HepG2 (cell line): ENCODE data around the gene SRSF2. TPM values are rescaled to one million over a fixed set of nuclear protein-coding genes. Genes with fewer than 3 reads are reported as not detected.

ENCODE experiments used
- BCL6 ChIP-seq: IDR thresholded peaks from 2 replicates; pipeline ENCODE4 v1.6.1; 2016; ENCODE audit warnings: missing genetic modification reagents, missing compliant biosample characterization
- CEBPB ChIP-seq: IDR thresholded peaks from 2 replicates; pipeline ENCODE4 v1.6.1; 2011; ENCODE audit warnings: low read depth, low read length, improper control_type of control experiment, borderline replicate concordance
- DBP ChIP-seq: sonication (generic); formaldehyde crosslinking; IDR thresholded peaks from 2 replicates; pipeline ENCODE4 v1.4.0; 2020; ENCODE audit warnings: missing genetic modification reagents; ENCODE audit errors: not compliant biosample characterization
- DMAP1 ChIP-seq: IDR thresholded peaks from 2 replicates; pipeline ENCODE4 v1.6.1; 2016
- DRAP1 ChIP-seq: IDR thresholded peaks from 2 replicates; pipeline ENCODE4 v1.6.1; 2016; ENCODE audit warnings: missing genetic modification reagents, missing compliant biosample characterization
- GPN1 ChIP-seq: sonication (generic); formaldehyde crosslinking; IDR thresholded peaks from 2 replicates; pipeline ENCODE4 v1.5.1; 2020; ENCODE audit warnings: missing genetic modification reagents, borderline replicate concordance
- HNF4G ChIP-seq, 2 experiments: sonication (generic) in 1 of 2; formaldehyde crosslinking in 1 of 2; IDR thresholded peaks; 2 replicates each; pipeline versions ENCODE4 v1.4.0 to v1.6.1; 2011 to 2020; ENCODE audit warnings: borderline replicate concordance in 2 of 2, low read depth in 2 of 2, mild to moderate bottlenecking in 2 of 2, low read length in 1 of 2, missing genetic modification reagents in 1 of 2, moderate library complexity in 1 of 2
- JUNB ChIP-seq: sonication (generic); formaldehyde crosslinking; IDR thresholded peaks from 2 replicates; pipeline ENCODE4 v1.8.0; 2022; ENCODE audit warnings: missing genetic modification reagents, mild to moderate bottlenecking, borderline replicate concordance
- NCOA2 ChIP-seq: sonication (generic); formaldehyde crosslinking; IDR thresholded peaks from 2 replicates; pipeline ENCODE4 v1.8.0; 2022; ENCODE audit warnings: inconsistent platforms
- RFX1 ChIP-seq: fragments of 450-650 bp; IDR thresholded peaks from 2 replicates; pipeline ENCODE4 v1.6.1; 2017
- SMC3 ChIP-seq: IDR thresholded peaks from 2 replicates; pipeline ENCODE4 v1.6.1; 2011; ENCODE audit warnings: low read length, improper control_type of control experiment
- SOX6 ChIP-seq, 2 experiments: fragments of 450-650 bp in 1 of 2; sonication (generic) in 1 of 2; formaldehyde crosslinking in 1 of 2; IDR thresholded peaks; 2 replicates each; pipeline versions ENCODE4 v1.4.0 to v1.6.1; 2017 to 2020; ENCODE audit warnings: antibody characterized with exemption in 1 of 2, mild to moderate bottlenecking in 1 of 2, missing genetic modification reagents in 1 of 2
- SP5 ChIP-seq: IDR thresholded peaks from 2 replicates; pipeline ENCODE4 v1.6.1; 2016; ENCODE audit warnings: low read depth, borderline replicate concordance
- TCF7 ChIP-seq: sonication (generic); IDR thresholded peaks from 2 replicates; pipeline ENCODE4 v1.6.1; 2016; ENCODE audit warnings: antibody characterized with exemption, low read depth
- ZFY ChIP-seq: sonication (generic); formaldehyde crosslinking; IDR thresholded peaks from 2 replicates; pipeline ENCODE4 v1.4.0; 2020; ENCODE audit warnings: missing genetic modification reagents
- ZNF501 ChIP-seq: sonication (generic); formaldehyde crosslinking; IDR thresholded peaks from 2 replicates; pipeline ENCODE4 v1.5.1; 2020; ENCODE audit warnings: mild to moderate bottlenecking, moderate library complexity, missing genetic modification reagents
- ZNF670 ChIP-seq: sonication (generic); formaldehyde crosslinking; IDR thresholded peaks from 2 replicates; pipeline ENCODE4 v1.8.0; 2022; ENCODE audit warnings: mild to moderate bottlenecking, missing genetic modification reagents, borderline replicate concordance
- ZNF878 ChIP-seq: sonication (generic); formaldehyde crosslinking; IDR thresholded peaks from 2 replicates; pipeline ENCODE4 v1.8.1; 2023; ENCODE audit warnings: mild to moderate bottlenecking, missing genetic modification reagents, moderate library complexity
- ZNF879 ChIP-seq: sonication (generic); formaldehyde crosslinking; IDR thresholded peaks from 2 replicates; pipeline ENCODE4 v1.8.1; 2023; ENCODE audit warnings: missing genetic modification reagents
- polyA plus RNA-seq, 8 experiments: library from polyadenylated mRNA; depleted of rRNA in 3 of 8; stranded (reverse) in 7 of 8; unstranded in 1 of 8; fragments of >200 nt; fragmentation: Illumina TruSeq in 4 of 8; extraction: Trizol in 4 of 8; gene quantifications; 2 replicates each; pipeline versions ENCODE4 v1.2.1 to v1.2.3, GENCODE V29; 2011 to 2016; ENCODE audit warnings: low read depth in 4 of 8, missing spikeins in 1 of 8, mixed read lengths in 1 of 8; ENCODE audit not compliant: insufficient read depth in 1 of 8
- total RNA-seq, 5 experiments: library from RNA; depleted of rRNA; stranded (reverse); fragments of >200 nt; fragmentation: Illumina TruSeq; extraction: Trizol; gene quantifications; 2 replicates each; pipeline ENCODE4 v1.2.3, GENCODE V29; 2016; ENCODE audit warnings: low read depth in 1 of 5
- TF ChIP-seq, protein P1 (sequence below): sonication (generic); formaldehyde crosslinking; IDR thresholded peaks from 2 replicates; pipeline ENCODE4 v1.8.0; 2022; ENCODE audit warnings: mild to moderate bottlenecking, missing genetic modification reagents; ENCODE audit not compliant: insufficient replicate concordance
- TF ChIP-seq, protein P2 (sequence below): sonication (generic); formaldehyde crosslinking; IDR thresholded peaks from 2 replicates; pipeline ENCODE4 v1.5.0; 2020; ENCODE audit warnings: mild to moderate bottlenecking, missing genetic modification reagents, moderate library complexity
- TF ChIP-seq, protein P3 (sequence below): sonication (generic); formaldehyde crosslinking; IDR thresholded peaks from 2 replicates; pipeline ENCODE4 v1.4.0; 2020; ENCODE audit warnings: low read depth, mild to moderate bottlenecking, missing genetic modification reagents
- TF ChIP-seq, protein P4 (sequence below): sonication (generic); formaldehyde crosslinking; IDR thresholded peaks from 2 replicates; pipeline ENCODE4 v1.5.1; 2020; ENCODE audit warnings: missing genetic modification reagents, mild to moderate bottlenecking, borderline replicate concordance

The SRSF2 gene
- total and polyA plus RNA-seq, 2 of the 13 experiments (the other 11 are each of a cell fraction or from before 2014, with no cell fraction given), result 306 to 319 TPM

- no peak for TF ChIP-seq JUNB (CRISPR knock-in tag)
- TF ChIP-seq BCL6 (CRISPR knock-in tag), result no peak
- TF ChIP-seq ZNF879, result no peak
- peak; percentile 32; the same call in 1 of the 2 replicates for TF ChIP-seq ZFY (CRISPR knock-in tag)
- TF ChIP-seq SP5 (CRISPR knock-in tag), result peak; percentile 75
- 0 out of 2 replicates have a peak, but pooled peaks have one; percentile 11 for TF ChIP-seq DRAP1 (CRISPR knock-in tag)
- TF ChIP-seq SMC3, result no peak
- no peak for TF ChIP-seq ZNF501 (CRISPR knock-in tag)
- TF ChIP-seq NCOA2 (CRISPR knock-in tag), result no peak
- TF ChIP-seq, protein P1, sequence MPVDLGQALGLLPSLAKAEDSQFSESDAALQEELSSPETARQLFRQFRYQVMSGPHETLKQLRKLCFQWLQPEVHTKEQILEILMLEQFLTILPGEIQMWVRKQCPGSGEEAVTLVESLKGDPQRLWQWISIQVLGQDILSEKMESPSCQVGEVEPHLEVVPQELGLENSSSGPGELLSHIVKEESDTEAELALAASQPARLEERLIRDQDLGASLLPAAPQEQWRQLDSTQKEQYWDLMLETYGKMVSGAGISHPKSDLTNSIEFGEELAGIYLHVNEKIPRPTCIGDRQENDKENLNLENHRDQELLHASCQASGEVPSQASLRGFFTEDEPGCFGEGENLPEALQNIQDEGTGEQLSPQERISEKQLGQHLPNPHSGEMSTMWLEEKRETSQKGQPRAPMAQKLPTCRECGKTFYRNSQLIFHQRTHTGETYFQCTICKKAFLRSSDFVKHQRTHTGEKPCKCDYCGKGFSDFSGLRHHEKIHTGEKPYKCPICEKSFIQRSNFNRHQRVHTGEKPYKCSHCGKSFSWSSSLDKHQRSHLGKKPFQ (CRISPR knock-in tag), result no peak
- TF ChIP-seq, protein P2, sequence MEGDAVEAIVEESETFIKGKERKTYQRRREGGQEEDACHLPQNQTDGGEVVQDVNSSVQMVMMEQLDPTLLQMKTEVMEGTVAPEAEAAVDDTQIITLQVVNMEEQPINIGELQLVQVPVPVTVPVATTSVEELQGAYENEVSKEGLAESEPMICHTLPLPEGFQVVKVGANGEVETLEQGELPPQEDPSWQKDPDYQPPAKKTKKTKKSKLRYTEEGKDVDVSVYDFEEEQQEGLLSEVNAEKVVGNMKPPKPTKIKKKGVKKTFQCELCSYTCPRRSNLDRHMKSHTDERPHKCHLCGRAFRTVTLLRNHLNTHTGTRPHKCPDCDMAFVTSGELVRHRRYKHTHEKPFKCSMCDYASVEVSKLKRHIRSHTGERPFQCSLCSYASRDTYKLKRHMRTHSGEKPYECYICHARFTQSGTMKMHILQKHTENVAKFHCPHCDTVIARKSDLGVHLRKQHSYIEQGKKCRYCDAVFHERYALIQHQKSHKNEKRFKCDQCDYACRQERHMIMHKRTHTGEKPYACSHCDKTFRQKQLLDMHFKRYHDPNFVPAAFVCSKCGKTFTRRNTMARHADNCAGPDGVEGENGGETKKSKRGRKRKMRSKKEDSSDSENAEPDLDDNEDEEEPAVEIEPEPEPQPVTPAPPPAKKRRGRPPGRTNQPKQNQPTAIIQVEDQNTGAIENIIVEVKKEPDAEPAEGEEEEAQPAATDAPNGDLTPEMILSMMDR (CRISPR knock-in tag), result no peak
- no peak for TF ChIP-seq ZNF670 (CRISPR knock-in tag)
- no peak for TF ChIP-seq SOX6 (IDR thresholded peaks at IDR 0.05)
- no peak for TF ChIP-seq SOX6 (CRISPR knock-in tag; IDR thresholded peaks at IDR 0.05)
- TF ChIP-seq DMAP1 (CRISPR knock-in tag), result no peak
- TF ChIP-seq DBP (CRISPR knock-in tag), result no peak
- TF ChIP-seq ZNF878 (CRISPR knock-in tag), result no peak
- TF ChIP-seq HNF4G (IDR thresholded peaks at IDR 0.05; ENCODE audit: borderline replicate concordance, low read depth, low read length), result no peak
- no peak for TF ChIP-seq HNF4G (CRISPR knock-in tag; IDR thresholded peaks at IDR 0.05; ENCODE audit: borderline replicate concordance, low read depth)
- TF ChIP-seq, protein P3, sequence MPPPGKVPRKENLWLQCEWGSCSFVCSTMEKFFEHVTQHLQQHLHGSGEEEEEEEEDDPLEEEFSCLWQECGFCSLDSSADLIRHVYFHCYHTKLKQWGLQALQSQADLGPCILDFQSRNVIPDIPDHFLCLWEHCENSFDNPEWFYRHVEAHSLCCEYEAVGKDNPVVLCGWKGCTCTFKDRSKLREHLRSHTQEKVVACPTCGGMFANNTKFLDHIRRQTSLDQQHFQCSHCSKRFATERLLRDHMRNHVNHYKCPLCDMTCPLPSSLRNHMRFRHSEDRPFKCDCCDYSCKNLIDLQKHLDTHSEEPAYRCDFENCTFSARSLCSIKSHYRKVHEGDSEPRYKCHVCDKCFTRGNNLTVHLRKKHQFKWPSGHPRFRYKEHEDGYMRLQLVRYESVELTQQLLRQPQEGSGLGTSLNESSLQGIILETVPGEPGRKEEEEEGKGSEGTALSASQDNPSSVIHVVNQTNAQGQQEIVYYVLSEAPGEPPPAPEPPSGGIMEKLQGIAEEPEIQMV (CRISPR knock-in tag), result no peak
- TF ChIP-seq, protein P4, sequence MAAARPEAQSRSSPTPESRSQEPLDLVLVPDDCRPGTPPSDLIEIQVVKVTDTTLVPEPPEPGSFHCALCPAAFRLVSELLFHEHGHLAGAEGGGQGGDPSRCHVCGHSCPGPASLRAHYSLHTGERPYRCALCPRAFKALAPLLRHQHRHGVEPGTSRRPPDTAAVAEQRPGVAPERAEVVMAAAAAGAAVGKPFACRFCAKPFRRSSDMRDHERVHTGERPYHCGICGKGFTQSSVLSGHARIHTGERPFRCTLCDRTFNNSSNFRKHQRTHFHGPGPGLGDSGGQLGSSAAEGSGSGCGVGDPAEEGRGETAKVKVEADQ (CRISPR knock-in tag), result no peak; the same call in 1 of the 2 replicates
- TF ChIP-seq TCF7, result no peak
- TF ChIP-seq RFX1, result no peak
- TF ChIP-seq CEBPB, result no peak
- no peak for TF ChIP-seq GPN1 (CRISPR knock-in tag)
Observed at GRCh38 chr17:76710863-76711611, 26.1 kb downstream of the SRSF2 start, which contains the start of gene MXRA7 (continued).
